ENCODE measurements around the gene XRCC3. TPM values are rescaled to one million over a fixed set of nuclear protein-coding genes. Genes with fewer than 3 reads are reported as not detected.
A peak's percentile ranks its signal among the peaks of the same experiment; 100 is the strongest.

XRCC3 gene
- total RNA-seq, 1 donor from 2014 or later, result 35.2 TPM

GRCh38 chr14:103731481-103731880 lies 16.2 kb upstream of the XRCC3 start:
- H3K27me3 Mint-ChIP-seq, result no peaks in the 10 kb centered on the region
- H3K9me3 Mint-ChIP-seq, result no peaks in the 10 kb centered on the region
- H3K27ac Mint-ChIP-seq, result no peak overlapping the region
- TF ChIP-seq, protein P1, sequence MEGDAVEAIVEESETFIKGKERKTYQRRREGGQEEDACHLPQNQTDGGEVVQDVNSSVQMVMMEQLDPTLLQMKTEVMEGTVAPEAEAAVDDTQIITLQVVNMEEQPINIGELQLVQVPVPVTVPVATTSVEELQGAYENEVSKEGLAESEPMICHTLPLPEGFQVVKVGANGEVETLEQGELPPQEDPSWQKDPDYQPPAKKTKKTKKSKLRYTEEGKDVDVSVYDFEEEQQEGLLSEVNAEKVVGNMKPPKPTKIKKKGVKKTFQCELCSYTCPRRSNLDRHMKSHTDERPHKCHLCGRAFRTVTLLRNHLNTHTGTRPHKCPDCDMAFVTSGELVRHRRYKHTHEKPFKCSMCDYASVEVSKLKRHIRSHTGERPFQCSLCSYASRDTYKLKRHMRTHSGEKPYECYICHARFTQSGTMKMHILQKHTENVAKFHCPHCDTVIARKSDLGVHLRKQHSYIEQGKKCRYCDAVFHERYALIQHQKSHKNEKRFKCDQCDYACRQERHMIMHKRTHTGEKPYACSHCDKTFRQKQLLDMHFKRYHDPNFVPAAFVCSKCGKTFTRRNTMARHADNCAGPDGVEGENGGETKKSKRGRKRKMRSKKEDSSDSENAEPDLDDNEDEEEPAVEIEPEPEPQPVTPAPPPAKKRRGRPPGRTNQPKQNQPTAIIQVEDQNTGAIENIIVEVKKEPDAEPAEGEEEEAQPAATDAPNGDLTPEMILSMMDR (conservative IDR thresholded peaks at IDR 0.05), result no peak
- peaks cover 7% of the 10 kb centered on the region for H3K36me3 Mint-ChIP-seq
- peaks cover 18% of the 10 kb centered on the region for H3K4me1 Mint-ChIP-seq (ENCODE audit: unreplicated experiment)
- H3K4me3 Mint-ChIP-seq, result no peak overlapping the region
- DNase-seq (ENCODE audit: extremely low spot score, unreplicated experiment), result no peak

GRCh38 chr14:103730490-103731035 lies 15.3 kb upstream of the XRCC3 start:
- Mint-ChIP-seq H3K4me1 (ENCODE audit: unreplicated experiment) (peaks cover 12% of the 10 kb centered on the region), H3K36me3 (peaks cover 7% of the 10 kb centered on the region), H3K27me3 (no peaks in the 10 kb centered on the region), H3K4me3 (no peak overlapping the region), H3K9me3 (no peaks in the 10 kb centered on the region), H3K27ac (no peak overlapping the region)
- TF ChIP-seq, protein P1 (conservative IDR thresholded peaks at IDR 0.05), result no peak
- no peak for DNase-seq (ENCODE audit: extremely low spot score, unreplicated experiment)

GRCh38 chr14:103729496-103730448 lies 14.5 kb upstream of the XRCC3 start:
- Mint-ChIP-seq H3K27me3 (no peaks in the 10 kb centered on the region), H3K27ac (peak overlapping the region; percentile 49), H3K4me1 (ENCODE audit: unreplicated experiment) (peaks cover 7% of the 10 kb centered on the region), H3K9me3 (no peaks in the 10 kb centered on the region), H3K36me3 (peaks cover 7% of the 10 kb centered on the region), H3K4me3 (no peak overlapping the region)
- TF ChIP-seq, protein P1 (conservative IDR thresholded peaks at IDR 0.05), result no peak
- no peak for DNase-seq (ENCODE audit: extremely low spot score, unreplicated experiment)

DNA sequence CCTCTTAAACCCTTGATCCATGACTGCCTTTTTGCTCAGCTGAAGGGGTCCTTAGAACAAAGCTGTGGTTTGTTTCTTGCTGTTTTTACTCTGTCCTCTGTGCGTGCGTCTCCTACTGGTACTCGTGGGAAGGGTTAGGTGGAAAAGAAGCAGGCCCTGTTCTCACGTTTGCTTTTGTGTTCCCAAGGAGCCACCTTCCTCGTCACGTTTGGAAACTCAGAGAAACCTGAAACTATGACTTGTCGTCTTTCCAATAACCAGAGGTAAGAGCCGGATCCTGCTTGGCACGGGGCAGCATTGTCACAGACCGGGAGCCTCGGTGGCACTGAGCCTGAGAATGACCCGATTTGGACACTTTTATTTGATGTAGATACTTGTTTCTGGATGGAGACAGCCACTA lies 13.5 kb upstream of the XRCC3 start:
- H3K27me3 Mint-ChIP-seq, result no peaks in the 10 kb centered on the region
- H3K4me3 Mint-ChIP-seq, result no peak overlapping the region
- no peaks in the 10 kb centered on the region for H3K9me3 Mint-ChIP-seq
- peaks cover 7% of the 10 kb centered on the region for H3K36me3 Mint-ChIP-seq
- peaks cover 7% of the 10 kb centered on the region for H3K4me1 Mint-ChIP-seq (ENCODE audit: unreplicated experiment)
- TF ChIP-seq, protein P1 (conservative IDR thresholded peaks at IDR 0.05), result no peak
- peak overlapping the region; percentile 49 for H3K27ac Mint-ChIP-seq
- no peak for DNase-seq (ENCODE audit: extremely low spot score, unreplicated experiment)

GRCh38 chr14:103728141-103728540 lies 12.9 kb upstream of the XRCC3 start:
- Mint-ChIP-seq H3K27ac (peak overlapping the region; percentile 49), H3K27me3 (no peaks in the 10 kb centered on the region), H3K4me3 (no peak overlapping the region), H3K4me1 (ENCODE audit: unreplicated experiment) (peaks cover 7% of the 10 kb centered on the region), H3K36me3 (peaks cover 7% of the 10 kb centered on the region), H3K9me3 (no peaks in the 10 kb centered on the region)
- TF ChIP-seq, protein P1 (conservative IDR thresholded peaks at IDR 0.05), result no peak
- DNase-seq (ENCODE audit: extremely low spot score, unreplicated experiment), result no peak
